ENCODE results near the gene KRT6B. TPM values are rescaled to one million over a fixed set of nuclear protein-coding genes. Genes with fewer than 3 reads are reported as not detected.

KRT6B gene
- total and polyA plus RNA-seq, 2 donors (not counting 3 experiments of a cell fraction or from before 2014, with no cell fraction given): 0.03 TPM; not detected in 1

DNA sequence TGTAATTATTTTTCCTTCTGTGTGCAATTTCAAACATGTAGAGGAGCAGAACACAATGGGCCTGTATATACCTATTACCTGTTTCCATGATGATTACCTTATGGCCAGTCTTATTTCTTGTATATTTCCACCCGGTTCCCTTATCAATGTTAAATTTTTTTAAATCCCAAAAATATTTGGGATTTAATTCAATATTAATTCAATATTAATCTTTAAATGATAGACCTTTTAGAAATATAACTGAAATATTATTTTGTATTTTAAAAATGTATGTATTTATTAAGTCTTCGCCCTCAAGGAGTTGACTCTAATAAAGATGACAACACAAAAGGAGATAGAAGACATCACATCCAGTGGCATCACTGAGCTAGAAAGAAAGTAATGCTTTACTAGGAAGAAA is 22.3 kb upstream of the KRT6B start:
- dilution Hi-C loops (cut with MboI; ENCODE audit: extremely low pct_ligation_motif_present, low sequenced_read_pairs): no loop called here
- ChIA-PET CTCF (no interaction called here), POLR2A (no interaction called here)
- no peak for FAIRE-seq
- intact Hi-C loops (cut with micrococcal nuclease): no loop called here
- Histone ChIP-seq H3K9me3 (replicated peaks; ENCODE audit: control insufficient read depth, insufficient read depth, low read length) (no peaks in the 10 kb centered on the region), H3K4me3 (replicated peaks in 1 of 3; ENCODE audit: insufficient read depth in 1 of 3, low read depth in 1 of 3, low read length in 3 of 3) (no peak overlapping the region), H3K79me2 (ENCODE audit: control insufficient read depth, insufficient read depth, low read length) (no peaks in the 10 kb centered on the region), H3K4me2 (ENCODE audit: insufficient read depth, low read length) (no peak overlapping the region), H3K9me1 (replicated peaks; ENCODE audit: control insufficient read depth, extremely low read depth, insufficient read depth, low read length) (no peaks in the 10 kb centered on the region), H3K9ac (replicated peaks; ENCODE audit: extremely low read depth, insufficient read depth, low read length) (no peak overlapping the region), H3K27me3 (ENCODE audit: control insufficient read depth in 2 of 2, insufficient read depth in 2 of 2, low read length in 2 of 2) (peaks cover 0 to 2% of the 10 kb centered on the region in 2 experiments), H4K20me1 (replicated peaks; ENCODE audit: control insufficient read depth, extremely low read depth, insufficient read depth, low read length) (no peaks in the 10 kb centered on the region), H3K27ac (ENCODE audit: insufficient read depth, low read depth, low read length) (no peak overlapping the region), H2AFZ (ENCODE audit: low read depth, low read length) (no peak overlapping the region), H3K4me1 (ENCODE audit: control insufficient read depth, extremely low read depth, insufficient read depth, low read length) (no peaks in the 10 kb centered on the region), H3K36me3 (ENCODE audit: control insufficient read depth in 2 of 2, extremely low read depth in 1 of 2, insufficient read depth in 2 of 2, low read length in 2 of 2) (no peaks in the 10 kb centered on the region)
- TF ChIP-seq MYC (IDR thresholded peaks at IDR 0.05; ENCODE audit: low read depth, low read length) (no peak), EZH2 (IDR thresholded peaks at IDR 0.05; ENCODE audit: borderline replicate concordance, low read depth, low read length, severe bottlenecking) (no peak), GATA2 (IDR thresholded peaks at IDR 0.05; ENCODE audit: insufficient read depth, insufficient read length, low read depth, low read length) (no peak), FOS (IDR thresholded peaks at IDR 0.05; ENCODE audit: borderline replicate concordance, insufficient read depth, low read length) (no peak), POLR2A (IDR thresholded peaks at IDR 0.05; ENCODE audit: low read depth, low read length) (no peak), JUN (IDR thresholded peaks at IDR 0.05; ENCODE audit: borderline replicate concordance, insufficient read depth, insufficient read length, low read depth) (no peak), POLR2AphosphoS5 (IDR thresholded peaks at IDR 0.05; ENCODE audit: insufficient read depth, low read depth, low read length) (no peak)
- TF ChIP-seq, protein P1, sequence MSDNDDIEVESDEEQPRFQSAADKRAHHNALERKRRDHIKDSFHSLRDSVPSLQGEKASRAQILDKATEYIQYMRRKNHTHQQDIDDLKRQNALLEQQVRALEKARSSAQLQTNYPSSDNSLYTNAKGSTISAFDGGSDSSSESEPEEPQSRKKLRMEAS (IDR thresholded peaks at IDR 0.05; ENCODE audit: insufficient read depth, insufficient read length): no peak
- TF ChIP-seq, protein P2, sequence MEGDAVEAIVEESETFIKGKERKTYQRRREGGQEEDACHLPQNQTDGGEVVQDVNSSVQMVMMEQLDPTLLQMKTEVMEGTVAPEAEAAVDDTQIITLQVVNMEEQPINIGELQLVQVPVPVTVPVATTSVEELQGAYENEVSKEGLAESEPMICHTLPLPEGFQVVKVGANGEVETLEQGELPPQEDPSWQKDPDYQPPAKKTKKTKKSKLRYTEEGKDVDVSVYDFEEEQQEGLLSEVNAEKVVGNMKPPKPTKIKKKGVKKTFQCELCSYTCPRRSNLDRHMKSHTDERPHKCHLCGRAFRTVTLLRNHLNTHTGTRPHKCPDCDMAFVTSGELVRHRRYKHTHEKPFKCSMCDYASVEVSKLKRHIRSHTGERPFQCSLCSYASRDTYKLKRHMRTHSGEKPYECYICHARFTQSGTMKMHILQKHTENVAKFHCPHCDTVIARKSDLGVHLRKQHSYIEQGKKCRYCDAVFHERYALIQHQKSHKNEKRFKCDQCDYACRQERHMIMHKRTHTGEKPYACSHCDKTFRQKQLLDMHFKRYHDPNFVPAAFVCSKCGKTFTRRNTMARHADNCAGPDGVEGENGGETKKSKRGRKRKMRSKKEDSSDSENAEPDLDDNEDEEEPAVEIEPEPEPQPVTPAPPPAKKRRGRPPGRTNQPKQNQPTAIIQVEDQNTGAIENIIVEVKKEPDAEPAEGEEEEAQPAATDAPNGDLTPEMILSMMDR (IDR thresholded peaks at IDR 0.05; ENCODE audit: extremely low read depth in 1 of 2, insufficient read depth in 1 of 2, low read depth in 1 of 2, low read length in 2 of 2): no peak
- no peak for DNase-seq (ENCODE audit: low read depth, low spot score)
- no TSS peak for BruUV-seq (replicated peaks)
